ENCODE data around the gene G6PC3.
"Not testable (repeated sequence)": the region's sequence is repeated elsewhere in the genome, so short reads cannot be mapped to it uniquely, and the experiment has no call there.

G6PC3 gene

DNA sequence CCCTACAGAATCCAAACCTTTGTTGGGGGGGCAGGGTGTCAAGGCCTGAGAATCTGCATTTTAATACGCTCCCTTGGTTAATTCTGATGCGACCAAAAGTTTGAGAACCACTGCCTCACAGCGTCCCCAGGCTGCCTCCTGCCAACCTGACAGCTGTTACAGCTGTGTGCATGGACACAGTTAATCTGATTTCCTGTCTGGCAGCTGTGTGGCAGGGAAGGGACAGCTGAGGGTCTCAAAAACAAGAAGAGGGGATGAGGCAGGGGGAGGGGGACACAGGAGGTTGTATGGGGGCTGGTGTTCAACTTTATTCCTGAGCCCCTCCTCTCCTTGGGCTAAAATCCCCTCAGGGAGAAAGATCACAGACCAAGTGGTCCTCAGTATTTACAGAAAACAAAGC lies 35.4 kb downstream of the G6PC3 start:
- no peak for DNase-seq (ENCODE audit: extremely low read depth in 1 of 2, low read depth in 1 of 2)

- no peak for DNase-seq (ENCODE audit: extremely low read depth in 1 of 2, low read depth in 1 of 2)
Observed at GRCh38 chr17:44106801-44107200, 36.3 kb downstream of the G6PC3 start.

- no peak for DNase-seq (ENCODE audit: extremely low read depth in 1 of 2, low read depth in 1 of 2)
Observed at GRCh38 chr17:44108440-44109311, 38.1 kb downstream of the G6PC3 start.

- no peak for DNase-seq (ENCODE audit: extremely low read depth in 1 of 2, low read depth in 1 of 2)
Observed at GRCh38 chr17:44109312-44109630, 38.7 kb downstream of the G6PC3 start.

GRCh38 chr17:44110011-44110686 lies 39.6 kb downstream of the G6PC3 start:
- DNase-seq (ENCODE audit: extremely low read depth in 1 of 2, low read depth in 1 of 2), result no peak

DNA sequence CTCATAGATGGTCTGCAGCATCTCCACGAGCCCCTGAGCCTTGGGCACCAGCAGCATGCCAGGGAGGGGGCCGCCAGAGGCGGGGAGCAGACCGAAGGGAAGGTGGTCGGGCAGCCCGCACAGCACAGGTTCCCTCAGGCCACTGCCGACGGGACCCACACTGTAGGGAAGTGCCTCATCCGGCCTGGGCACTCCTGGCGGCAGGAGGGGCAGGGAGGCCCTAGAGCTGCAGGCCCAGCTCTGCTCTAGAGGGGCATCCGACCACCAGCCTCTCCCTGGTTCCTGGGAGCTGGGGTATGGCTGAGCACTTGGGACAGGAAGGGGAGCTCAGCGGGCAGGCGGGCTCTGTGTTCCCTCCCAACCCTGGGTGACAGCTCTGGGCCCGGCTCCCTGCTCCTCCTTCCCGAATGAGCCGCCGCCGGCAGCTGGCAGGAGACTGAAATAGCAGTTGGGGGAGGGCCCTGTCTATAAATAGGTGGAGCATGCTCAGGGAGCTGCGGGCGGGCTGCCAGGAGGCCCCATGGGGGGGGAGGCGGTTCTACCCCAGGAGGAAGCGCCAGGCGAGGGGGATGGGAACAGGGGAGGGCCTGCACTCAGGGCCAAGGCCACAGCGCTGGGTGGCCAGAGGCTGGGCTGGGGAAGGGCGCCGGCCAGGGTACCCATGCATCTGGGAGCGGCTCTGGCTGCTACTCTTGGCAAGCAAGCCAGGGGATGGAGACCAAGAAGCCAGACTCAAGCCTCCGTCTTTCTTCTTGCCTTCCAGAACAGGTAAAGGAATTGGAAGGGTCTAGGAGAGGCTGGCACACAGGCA lies 40.5 kb downstream of the G6PC3 start:
- DNase-seq (ENCODE audit: extremely low read depth in 1 of 2, low read depth in 1 of 2), result peak; percentile 15 to 38

GRCh38 chr17:44111777-44112176 lies 41.2 kb downstream of the G6PC3 start:
- DNase-seq (ENCODE audit: extremely low read depth in 1 of 2, low read depth in 1 of 2), result no peak

DNA sequence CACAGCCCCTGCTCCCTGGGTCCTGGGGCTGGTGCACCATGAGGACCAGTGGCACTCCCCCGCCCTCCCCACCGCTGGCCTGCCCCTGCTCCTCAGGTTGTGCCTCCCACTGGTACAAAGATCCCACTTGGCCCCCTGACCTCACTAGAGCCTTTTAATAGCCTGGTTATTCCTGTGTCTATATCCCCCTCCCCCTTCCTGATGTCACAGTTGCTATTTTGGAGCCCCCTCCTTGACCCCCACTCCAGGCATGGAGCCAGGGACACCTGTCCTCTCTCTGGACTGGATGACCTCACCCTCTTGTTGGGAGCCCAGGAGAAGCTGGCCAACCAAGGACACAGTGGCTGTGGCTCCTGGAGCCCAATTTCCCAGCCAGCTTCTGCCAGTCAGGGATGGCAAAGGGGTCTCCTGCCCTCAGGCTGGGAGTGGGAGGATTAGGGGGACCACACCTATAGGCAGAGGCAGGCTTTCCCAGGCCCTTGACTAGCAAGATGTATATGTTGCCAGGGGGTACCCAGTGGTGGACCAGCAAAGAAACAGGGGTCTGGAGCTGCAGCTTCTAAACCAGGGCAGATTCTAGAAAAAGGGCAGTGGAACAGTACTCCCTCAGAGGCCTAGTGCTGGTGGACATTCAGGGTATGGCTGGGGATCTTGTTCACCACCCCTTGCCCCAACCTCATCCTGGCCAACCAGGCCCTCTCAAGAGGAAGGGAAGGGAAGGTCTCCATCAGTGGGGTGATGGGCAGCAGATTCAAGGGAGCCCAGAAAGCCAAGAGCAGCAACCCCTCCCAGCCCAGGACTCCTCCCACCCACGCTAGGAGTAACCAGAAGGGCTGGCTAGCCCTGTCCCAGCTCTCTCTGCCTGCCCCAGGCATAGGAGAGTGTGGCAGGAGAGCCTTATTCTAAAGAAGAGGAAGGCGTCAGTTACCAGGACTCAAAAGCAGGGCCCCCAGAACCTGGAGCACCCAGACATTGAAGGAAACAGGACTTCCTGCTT lies 42.0 kb downstream of the G6PC3 start:
- DNase-seq (ENCODE audit: extremely low read depth in 1 of 2, low read depth in 1 of 2), result no peak

DNA sequence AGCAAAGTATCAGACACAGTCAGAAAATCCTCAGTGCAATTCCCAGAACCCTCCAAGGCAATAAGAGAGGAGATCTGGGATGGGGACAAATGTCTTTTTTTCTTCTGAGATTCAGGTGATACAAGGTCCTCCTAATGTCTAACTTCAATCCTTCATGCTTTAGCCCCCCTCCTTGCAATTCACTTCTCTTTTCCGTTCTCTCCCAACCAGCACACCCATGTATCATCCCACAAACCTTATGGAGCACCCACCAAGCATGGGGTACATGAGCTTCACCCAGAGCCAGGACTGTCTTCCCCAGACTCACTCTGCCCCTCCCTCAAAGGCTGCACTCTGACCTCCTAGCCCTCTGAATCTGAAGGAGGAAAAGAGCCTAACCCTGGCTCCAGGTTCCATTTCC lies 42.8 kb downstream of the G6PC3 start:
- DNase-seq (ENCODE audit: extremely low read depth in 1 of 2, low read depth in 1 of 2), result no peak

DNA sequence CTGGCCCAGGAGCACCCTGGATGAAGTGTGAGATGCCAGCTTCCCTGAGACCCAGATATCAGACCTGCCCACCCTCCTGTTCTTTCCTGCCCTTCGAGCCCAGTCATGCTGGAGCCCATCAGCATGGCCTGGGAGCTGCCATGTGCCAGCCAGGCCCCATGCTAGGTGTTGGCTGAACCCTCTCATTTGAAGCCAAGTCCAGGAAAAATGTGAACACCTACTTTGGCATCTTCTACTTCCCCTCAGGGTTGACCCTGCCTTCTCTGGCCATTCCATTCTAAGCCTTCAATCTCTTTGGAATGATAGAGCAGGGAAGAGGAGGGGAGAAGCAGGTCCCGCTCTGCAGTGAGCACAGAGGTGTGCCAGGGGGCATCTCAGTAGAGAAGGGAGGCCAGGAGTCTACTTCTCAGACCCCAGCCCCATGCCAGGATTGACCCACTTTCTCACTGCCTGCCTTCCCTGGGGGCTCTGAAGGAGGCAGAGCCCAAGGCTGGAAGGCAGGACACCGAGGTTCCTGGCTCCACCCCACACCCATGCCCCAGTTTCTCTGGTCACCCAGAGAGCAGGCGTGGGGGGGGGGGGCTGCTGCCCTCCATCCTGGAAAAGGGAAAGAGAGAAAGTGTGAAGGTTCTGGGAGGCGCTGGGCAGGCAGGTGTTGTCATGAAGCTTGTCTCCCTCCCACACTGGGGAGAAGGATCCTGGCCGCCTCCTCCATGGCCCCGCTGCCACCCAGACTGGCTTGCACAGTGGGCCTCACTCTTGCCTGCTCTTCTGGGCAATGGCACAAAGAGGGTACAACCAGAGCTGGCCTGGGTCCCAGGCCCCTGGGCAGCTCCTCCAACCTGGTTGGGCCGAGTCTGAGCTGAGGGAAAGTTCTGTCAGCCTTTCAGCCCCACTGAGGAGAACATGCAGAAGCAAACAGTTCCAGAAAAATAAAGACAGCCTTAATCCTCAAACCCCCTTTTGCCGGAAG lies 43.6 kb downstream of the G6PC3 start:
- no peak for DNase-seq (ENCODE audit: extremely low read depth in 1 of 2, low read depth in 1 of 2)

DNA sequence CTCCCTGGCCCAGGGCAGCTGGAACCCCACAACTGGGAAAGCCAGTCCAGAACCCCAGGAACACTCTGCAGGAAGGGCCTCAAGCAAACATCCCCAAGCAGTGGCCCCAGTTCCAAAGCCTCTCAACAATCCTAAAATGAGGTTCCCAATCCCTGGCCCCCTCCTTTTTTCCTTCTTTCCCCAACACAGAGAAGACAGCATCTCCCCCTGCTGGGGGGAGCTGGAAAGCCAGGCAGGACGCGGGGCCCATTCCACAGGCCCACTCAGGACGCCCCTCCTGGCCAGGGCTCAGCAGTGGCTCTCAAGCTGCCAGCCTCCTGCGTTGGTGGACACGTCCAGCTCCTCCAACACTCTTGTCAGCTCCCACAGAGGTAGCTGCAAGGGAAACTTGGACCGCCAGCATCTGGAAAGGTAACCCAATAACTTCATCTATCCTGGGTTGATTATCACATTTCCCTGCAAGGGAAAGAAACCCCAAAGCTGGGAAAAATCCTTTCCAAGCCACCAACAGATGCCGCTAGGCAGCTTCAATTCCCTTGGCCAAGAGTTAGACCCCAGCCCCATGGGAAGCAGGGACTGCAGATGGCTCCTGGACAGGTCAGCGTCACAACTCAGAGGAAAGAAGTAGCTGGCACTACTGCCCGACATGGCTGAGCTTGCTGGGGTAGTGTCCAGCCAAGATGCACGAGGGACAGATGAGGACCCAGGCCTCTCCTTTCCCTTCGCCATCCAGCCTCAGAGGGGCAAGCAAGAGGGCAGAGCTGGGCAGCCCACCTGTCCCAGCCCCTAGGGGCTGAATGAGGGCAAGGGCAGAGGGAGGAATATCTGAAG lies 45.3 kb downstream of the G6PC3 start:
- DNase-seq (ENCODE audit: extremely low read depth in 1 of 2, low read depth in 1 of 2), result no peak

- DNase-seq (ENCODE audit: extremely low read depth in 1 of 2, low read depth in 1 of 2), result no peak
Observed at GRCh38 chr17:44117351-44117750, 46.8 kb downstream of the G6PC3 start.

- no peak for DNase-seq (ENCODE audit: extremely low read depth in 1 of 2, low read depth in 1 of 2)
Observed at GRCh38 chr17:44118427-44119050, 48.0 kb downstream of the G6PC3 start.

GRCh38 chr17:44119062-44119461 lies 48.5 kb downstream of the G6PC3 start:
- no peak for DNase-seq (ENCODE audit: extremely low read depth in 1 of 2, low read depth in 1 of 2)

- DNase-seq (ENCODE audit: extremely low read depth in 1 of 2, low read depth in 1 of 2), result no peak
Observed at GRCh38 chr17:44119798-44120197, 49.3 kb downstream of the G6PC3 start.

DNA sequence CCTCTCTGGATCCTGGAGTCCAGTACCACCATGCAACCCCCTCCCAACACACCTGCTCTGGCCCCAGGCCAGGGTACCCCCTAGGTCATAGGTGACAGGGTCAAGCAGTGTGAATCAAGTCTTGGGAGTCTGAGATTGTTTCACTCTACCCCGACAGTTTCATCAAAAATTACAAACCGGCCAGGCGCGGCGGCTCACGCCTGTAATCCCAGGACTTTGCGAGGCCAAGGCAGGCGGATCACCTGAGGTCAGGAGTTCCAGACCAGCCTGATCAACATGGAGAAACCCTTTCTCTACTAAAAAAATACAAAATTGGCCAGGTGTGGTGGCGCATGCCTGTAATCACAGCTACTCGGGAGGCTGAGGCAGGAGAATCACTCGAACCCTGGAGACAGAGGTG lies 49.7 kb downstream of the G6PC3 start:
- DNase-seq (ENCODE audit: extremely low read depth in 1 of 2, low read depth in 1 of 2), result not testable (repeated sequence)

- DNase-seq (ENCODE audit: extremely low read depth in 1 of 2, low read depth in 1 of 2), result no peak
Observed at GRCh38 chr17:44120851-44121605, 50.5 kb downstream of the G6PC3 start.

Data from activated CD8-positive, alpha-beta memory T cell treated with anti-CD3 and anti-CD28 coated beads for 1 hour (primary cell).